ENCODE measurements around the gene WDTC1. TPM values are rescaled to one million over a fixed set of nuclear protein-coding genes. Genes with fewer than 3 reads are reported as not detected.

Gene WDTC1
- total and polyA plus RNA-seq, 9 of the 15 experiments (the other 6 are each of a cell fraction or from before 2014, with no cell fraction given), result 0.18 to 32.3 (median 8.8) TPM

DNA sequence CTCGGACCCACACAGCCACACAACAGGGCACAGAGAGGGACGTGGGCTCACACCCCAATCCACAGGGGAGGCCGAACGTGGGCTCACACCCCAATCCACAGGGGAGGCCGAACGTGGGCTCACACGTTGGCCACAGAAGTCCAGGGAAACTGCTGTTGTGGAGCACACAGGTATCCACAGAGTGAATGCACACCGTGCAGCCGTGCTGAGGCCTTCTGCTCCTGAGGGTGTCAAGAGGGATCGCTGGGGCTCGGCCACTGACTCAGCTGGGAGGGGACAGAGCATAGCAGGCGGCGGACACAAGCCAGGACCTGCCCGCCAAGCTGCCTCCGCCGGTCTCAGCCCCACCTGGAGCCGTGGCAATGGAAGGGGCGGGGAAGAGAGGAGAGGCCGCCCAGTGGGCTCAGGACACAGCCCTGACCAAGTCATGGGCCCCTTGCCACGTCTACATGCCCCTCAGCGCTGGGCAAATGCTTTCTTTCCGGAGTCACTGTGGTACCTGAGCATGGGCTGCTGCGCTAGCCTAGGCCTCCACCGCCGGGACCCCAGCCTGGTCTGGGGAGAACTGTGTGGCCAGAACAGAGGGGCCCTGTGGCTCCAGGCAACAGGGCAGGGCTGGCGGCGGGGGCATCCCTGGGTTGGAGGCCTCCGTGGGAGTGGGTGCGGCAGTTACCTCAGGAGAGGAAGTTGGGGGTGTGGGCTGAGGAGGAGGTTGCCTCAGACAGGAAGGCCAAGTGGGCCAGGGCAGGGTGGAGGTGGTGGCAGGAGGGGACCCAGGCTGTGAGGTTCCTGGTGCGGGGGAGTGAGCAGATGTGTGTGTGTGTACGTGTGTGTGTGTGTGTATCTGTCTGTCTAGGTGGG, 108.6 kb downstream of the WDTC1 start (continued):
- TF ChIP-seq THRA (IDR thresholded peaks at IDR 0.05) (no peak), TEAD4 (IDR thresholded peaks at IDR 0.05; ENCODE audit: low read length) (no peak), TEAD4 (CRISPR knock-in tag; IDR thresholded peaks at IDR 0.05; ENCODE audit: borderline replicate concordance) (0 out of 2 replicates have a peak, but pooled peaks have one; percentile 75), OTX1 (CRISPR knock-in tag; IDR thresholded peaks at IDR 0.05) (0 out of 2 replicates have a peak, but pooled peaks have one; percentile 10), ARID1B (IDR thresholded peaks at IDR 0.05) (peak; percentile 62), ZNF395 (CRISPR knock-in tag; IDR thresholded peaks at IDR 0.05) (no peak), ZNF41 (CRISPR knock-in tag; conservative IDR thresholded peaks at IDR 0.05) (no peak), MYNN (IDR thresholded peaks at IDR 0.05) (peak; percentile 74; the same call in 1 of the 2 replicates), MYNN (CRISPR knock-in tag; IDR thresholded peaks at IDR 0.05) (no peak), CBFA2T3 (IDR thresholded peaks at IDR 0.05) (peak; percentile 52), PYGO2 (tag; IDR thresholded peaks at IDR 0.05) (no peak), PRMT5 (CRISPR knock-in tag; IDR thresholded peaks at IDR 0.05) (no peak), NUFIP1 (IDR thresholded peaks at IDR 0.05; ENCODE audit: partially characterized antibody) (peak; percentile 19), ARID4B (CRISPR knock-in tag; IDR thresholded peaks at IDR 0.05) (peak; percentile 85; the same call in 1 of the 2 replicates), KLF16 (IDR thresholded peaks at IDR 0.05) (peak; percentile 31; the same call in 1 of the 2 replicates), FOXM1 (IDR thresholded peaks at IDR 0.05; ENCODE audit: low read depth) (no peak), FOXM1 (CRISPR knock-in tag; IDR thresholded peaks at IDR 0.05; ENCODE audit: low read depth) (peak; percentile 71; the same call in 1 of the 2 replicates)
- TF ChIP-seq, protein P1, sequence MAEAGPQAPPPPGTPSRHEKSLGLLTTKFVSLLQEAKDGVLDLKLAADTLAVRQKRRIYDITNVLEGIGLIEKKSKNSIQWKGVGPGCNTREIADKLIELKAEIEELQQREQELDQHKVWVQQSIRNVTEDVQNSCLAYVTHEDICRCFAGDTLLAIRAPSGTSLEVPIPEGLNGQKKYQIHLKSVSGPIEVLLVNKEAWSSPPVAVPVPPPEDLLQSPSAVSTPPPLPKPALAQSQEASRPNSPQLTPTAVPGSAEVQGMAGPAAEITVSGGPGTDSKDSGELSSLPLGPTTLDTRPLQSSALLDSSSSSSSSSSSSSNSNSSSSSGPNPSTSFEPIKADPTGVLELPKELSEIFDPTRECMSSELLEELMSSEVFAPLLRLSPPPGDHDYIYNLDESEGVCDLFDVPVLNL (CRISPR knock-in tag; IDR thresholded peaks at IDR 0.05; ENCODE audit: low read depth), result no peak; the same call in 1 of the 2 replicates

Data from K562 (cell line).